ENCODE results near the gene SEC31A. TPM values are rescaled to one million over a fixed set of nuclear protein-coding genes. Genes with fewer than 3 reads are reported as not detected.

SEC31A gene
- total and polyA plus RNA-seq, 7 donors = 67.9 to 197 (median 121) TPM

GRCh38 chr4:82893942-82894341, 3.0 kb upstream of the SEC31A start:
- no peak overlapping the region for H3K4me3 ChIP-seq
- H3K36me3 ChIP-seq = peaks cover 0 to 40% (median 6%) of the 10 kb centered on the region in 4 donors
- no peak for DNase-seq
- intact Hi-C loops (cut with DNase I) = loop anchor here (5.0 kb wide), 1 partner anchor 522 kb away; the partner anchor contains the start of gene HNRNPD
- H3K4me1 ChIP-seq = peaks cover 0 to 35% (median 33%) of the 10 kb centered on the region in 4 donors
- no peaks in the 10 kb centered on the region for H3K9me3 ChIP-seq
- no peak overlapping the region for H3K27ac ChIP-seq
- 65 to 87% methylated on average over 3 of the region's 3 CpGs for WGBS, 2 donors
- H3K27me3 ChIP-seq = no peaks in the 10 kb centered on the region
- TF ChIP-seq CTCF (IDR thresholded peaks at IDR 0.05) = no peak
- TF ChIP-seq POLR2AphosphoS5 (IDR thresholded peaks at IDR 0.05) = no peak
- TF ChIP-seq POLR2A (IDR thresholded peaks at IDR 0.05) = no peak
- no peak for TF ChIP-seq EP300 (IDR thresholded peaks at IDR 0.05)

GRCh38 chr4:82892467-82892802, 1.5 kb upstream of the SEC31A start:
- WGBS, 2 donors = 73 to 81% methylated on average over 1 of the region's 1 CpG
- no peak for TF ChIP-seq EP300 (IDR thresholded peaks at IDR 0.05)
- no peak for TF ChIP-seq CTCF (IDR thresholded peaks at IDR 0.05)
- no peak for TF ChIP-seq POLR2AphosphoS5 (IDR thresholded peaks at IDR 0.05)
- TF ChIP-seq POLR2A (IDR thresholded peaks at IDR 0.05) = no peak
- DNase-seq = no peak
- H3K27me3 ChIP-seq = no peaks in the 10 kb centered on the region
- intact Hi-C loops (cut with DNase I) = loop anchor here (5.0 kb wide), 1 partner anchor 520 kb away; the partner anchor contains the start of gene HNRNPD
- H3K4me3 ChIP-seq = no peak overlapping the region
- no peaks in the 10 kb centered on the region for H3K9me3 ChIP-seq
- peak overlapping the region in 1 of 4 donors; percentile 98 for H3K27ac ChIP-seq
- H3K4me1 ChIP-seq = peaks cover 0 to 30% (median 25%) of the 10 kb centered on the region in 4 donors
- H3K36me3 ChIP-seq = peaks cover 0 to 40% (median 6%) of the 10 kb centered on the region in 4 donors

GRCh38 chr4:82891707-82892466, 934 bp upstream of the SEC31A start:
- DNase-seq = no peak
- H3K4me3 ChIP-seq = peak overlapping the region; percentile 85 to 98 (median 88)
- WGBS, 2 donors = 25 to 35% methylated on average over 7 of the region's 7 CpGs
- peaks cover 0 to 31% (median 25%) of the 10 kb centered on the region in 4 donors for H3K4me1 ChIP-seq
- H3K9me3 ChIP-seq = no peaks in the 10 kb centered on the region
- H3K36me3 ChIP-seq = peaks cover 0 to 39% (median 6%) of the 10 kb centered on the region in 4 donors
- H3K27ac ChIP-seq = peak overlapping the region; percentile 98 to 99 (median 98)
- no peaks in the 10 kb centered on the region for H3K27me3 ChIP-seq
- TF ChIP-seq EP300 (IDR thresholded peaks at IDR 0.05) = no peak
- TF ChIP-seq POLR2A (IDR thresholded peaks at IDR 0.05) = no peak
- TF ChIP-seq POLR2AphosphoS5 (IDR thresholded peaks at IDR 0.05) = no peak
- TF ChIP-seq CTCF (IDR thresholded peaks at IDR 0.05) = no peak
- intact Hi-C loops (cut with DNase I) = loop anchor here (1.0 to 5.0 kb wide), 2 partner anchors 8 to 520 kb away; partner anchors contain the start of genes HNRNPD and THAP9

GRCh38 chr4:82890528-82890900, 439 bp downstream of the SEC31A start:
- no peak for TF ChIP-seq POLR2AphosphoS5 (IDR thresholded peaks at IDR 0.05)
- TF ChIP-seq EP300 (IDR thresholded peaks at IDR 0.05) = no peak
- TF ChIP-seq POLR2A (IDR thresholded peaks at IDR 0.05) = no peak
- no peak for TF ChIP-seq CTCF (IDR thresholded peaks at IDR 0.05)
- H3K27ac ChIP-seq = peak overlapping the region; percentile 98 to 99 (median 98)
- H3K27me3 ChIP-seq = no peaks in the 10 kb centered on the region
- no peaks in the 10 kb centered on the region for H3K9me3 ChIP-seq
- peaks cover 0 to 45% (median 36%) of the 10 kb centered on the region in 4 donors for H3K4me1 ChIP-seq
- peaks cover 0 to 28% (median 6%) of the 10 kb centered on the region in 4 donors for H3K36me3 ChIP-seq
- DNase-seq = no peak
- WGBS, 2 donors = 0% methylated on average over 16 of the region's 16 CpGs
- intact Hi-C loops (cut with DNase I) = loop anchor here (5.0 kb wide), 1 partner anchor 518 kb away; the partner anchor contains the start of gene HNRNPD
- H3K4me3 ChIP-seq = peak overlapping the region; percentile 85 to 98 (median 88)

All from sigmoid colon (tissue), 7 donors.